Measurements from ENCODE around the gene PHF21A.
"Not testable (repeated sequence)": the region's sequence is repeated elsewhere in the genome, so short reads cannot be mapped to it uniquely, and the experiment has no call there.

GRCh38 chr11:45981826-45982225 lies 139.4 kb downstream of the PHF21A start:
- TF ChIP-seq, protein P1, sequence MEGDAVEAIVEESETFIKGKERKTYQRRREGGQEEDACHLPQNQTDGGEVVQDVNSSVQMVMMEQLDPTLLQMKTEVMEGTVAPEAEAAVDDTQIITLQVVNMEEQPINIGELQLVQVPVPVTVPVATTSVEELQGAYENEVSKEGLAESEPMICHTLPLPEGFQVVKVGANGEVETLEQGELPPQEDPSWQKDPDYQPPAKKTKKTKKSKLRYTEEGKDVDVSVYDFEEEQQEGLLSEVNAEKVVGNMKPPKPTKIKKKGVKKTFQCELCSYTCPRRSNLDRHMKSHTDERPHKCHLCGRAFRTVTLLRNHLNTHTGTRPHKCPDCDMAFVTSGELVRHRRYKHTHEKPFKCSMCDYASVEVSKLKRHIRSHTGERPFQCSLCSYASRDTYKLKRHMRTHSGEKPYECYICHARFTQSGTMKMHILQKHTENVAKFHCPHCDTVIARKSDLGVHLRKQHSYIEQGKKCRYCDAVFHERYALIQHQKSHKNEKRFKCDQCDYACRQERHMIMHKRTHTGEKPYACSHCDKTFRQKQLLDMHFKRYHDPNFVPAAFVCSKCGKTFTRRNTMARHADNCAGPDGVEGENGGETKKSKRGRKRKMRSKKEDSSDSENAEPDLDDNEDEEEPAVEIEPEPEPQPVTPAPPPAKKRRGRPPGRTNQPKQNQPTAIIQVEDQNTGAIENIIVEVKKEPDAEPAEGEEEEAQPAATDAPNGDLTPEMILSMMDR (IDR thresholded peaks at IDR 0.05): not testable (repeated sequence)
- not testable (repeated sequence) for TF ChIP-seq POLR2A (IDR thresholded peaks at IDR 0.05)
